ENCODE data around the gene PAWR.

DNA sequence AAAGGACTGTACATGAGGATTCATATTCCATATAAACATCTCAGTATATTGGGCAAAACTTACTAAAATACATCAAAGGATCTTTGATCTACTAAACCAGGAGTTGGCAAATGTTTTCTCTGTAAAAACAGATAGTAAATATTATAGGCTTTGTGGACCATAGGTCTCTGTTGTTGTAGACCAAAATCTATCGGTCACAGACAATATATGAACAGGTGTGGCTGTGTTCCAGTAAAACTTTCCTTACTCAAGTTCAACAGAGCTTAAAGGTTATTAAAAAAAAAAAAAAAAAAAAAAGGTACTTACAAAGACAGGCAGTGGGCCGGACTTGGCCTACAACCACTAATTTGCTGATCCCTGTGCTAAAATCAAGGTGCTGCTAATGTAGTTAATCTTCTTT, 40.3 kb downstream of the PAWR start:
- no peak for TF ChIP-seq CREB1 (IDR thresholded peaks at IDR 0.05; ENCODE audit: low read depth)
- TF ChIP-seq TCF12 (IDR thresholded peaks at IDR 0.05; ENCODE audit: low read depth) = no peak
- TF ChIP-seq CEBPB (IDR thresholded peaks at IDR 0.05) = no peak
